HG02852 (cell line): ENCODE measurements around the gene POLN.

ENCODE experiments used
- ATAC-seq: cut with Tn5 transposase; IDR thresholded peaks from one replicate; pipeline ENCODE4 v1.9.1; 2021; ENCODE audit warnings: mild to moderate bottlenecking, moderate library complexity; ENCODE audit not compliant: unreplicated experiment

Gene POLN

DNA sequence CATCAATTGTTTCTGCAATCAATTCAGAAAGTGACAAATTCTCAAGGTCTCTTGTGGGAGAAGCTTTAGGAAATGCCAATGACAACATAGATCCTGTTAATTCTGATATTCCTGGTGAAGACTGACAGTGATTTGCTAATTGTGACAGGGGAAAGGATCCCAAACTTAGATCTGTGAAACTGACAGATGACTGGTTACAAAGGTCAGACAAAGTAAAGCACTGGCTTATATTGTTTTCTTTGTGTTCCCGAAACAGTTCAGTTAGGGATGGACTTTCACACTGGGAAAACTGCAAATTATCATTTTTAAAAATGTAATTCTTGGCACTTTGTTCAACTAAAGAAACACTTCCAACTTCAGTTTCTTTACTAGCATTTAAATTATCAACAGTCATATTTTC lies 152.7 kb downstream of the POLN start:
- no peak for ATAC-seq

DNA sequence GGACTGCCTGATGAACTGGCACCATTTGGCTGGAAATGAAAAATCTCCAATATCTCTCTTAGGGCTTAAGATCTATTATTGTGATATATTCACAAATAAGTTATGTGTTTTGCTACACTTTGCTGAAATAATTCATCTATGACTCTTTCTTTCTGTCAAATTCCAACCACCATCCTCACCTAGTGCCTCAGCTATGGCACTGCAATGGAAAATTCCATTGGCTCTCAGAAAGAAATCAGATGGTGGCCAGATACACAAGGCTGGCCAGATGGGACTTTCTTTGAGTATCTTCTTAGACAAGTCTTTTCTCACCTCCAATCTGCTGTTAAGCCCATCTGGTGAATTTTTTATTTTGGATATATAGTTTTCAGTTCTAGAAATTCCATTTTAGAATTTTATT lies 154.8 kb downstream of the POLN start:
- ATAC-seq = no peak

DNA sequence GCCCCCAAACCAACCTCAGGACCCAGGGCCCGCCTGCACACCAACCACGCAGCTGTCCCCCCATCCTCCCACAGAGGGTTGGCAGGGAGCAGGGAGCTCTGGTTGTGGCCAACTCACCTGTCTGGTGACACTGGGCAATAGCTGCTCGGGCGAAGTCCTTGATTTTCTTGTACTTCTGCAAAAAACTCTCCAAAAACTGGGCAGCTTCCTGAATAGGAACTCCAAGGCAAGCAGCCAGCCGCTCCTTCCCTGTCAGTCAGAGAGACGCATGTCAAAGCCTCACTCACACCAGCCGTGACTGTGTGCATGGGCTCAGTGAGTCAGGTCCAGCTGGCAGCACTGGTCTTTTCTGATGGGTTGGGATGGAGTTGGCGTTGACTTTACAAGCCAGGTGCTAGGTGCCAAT lies 156.4 kb downstream of the POLN start:
- no peak for ATAC-seq

DNA sequence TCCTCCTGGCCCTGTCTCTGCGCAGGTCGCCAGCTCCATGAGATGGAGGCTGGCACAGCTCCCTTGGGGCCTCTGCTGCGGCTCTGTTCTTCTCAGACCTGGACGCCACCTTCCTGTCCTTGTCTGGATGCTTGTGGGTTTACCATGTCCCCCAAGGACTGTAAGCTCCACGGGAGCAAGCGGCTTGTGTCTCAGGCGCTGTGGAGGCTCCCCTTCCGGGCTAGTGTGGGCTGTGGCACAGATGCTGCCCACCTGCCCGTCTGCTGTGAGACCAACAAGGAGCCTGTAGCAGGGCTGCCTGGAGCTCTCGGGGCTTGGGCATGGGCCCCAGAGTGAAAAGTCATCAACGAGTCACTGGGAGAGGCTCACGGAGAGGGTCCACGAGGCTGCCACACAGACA lies 157.6 kb downstream of the POLN start:
- ATAC-seq = no peak

DNA sequence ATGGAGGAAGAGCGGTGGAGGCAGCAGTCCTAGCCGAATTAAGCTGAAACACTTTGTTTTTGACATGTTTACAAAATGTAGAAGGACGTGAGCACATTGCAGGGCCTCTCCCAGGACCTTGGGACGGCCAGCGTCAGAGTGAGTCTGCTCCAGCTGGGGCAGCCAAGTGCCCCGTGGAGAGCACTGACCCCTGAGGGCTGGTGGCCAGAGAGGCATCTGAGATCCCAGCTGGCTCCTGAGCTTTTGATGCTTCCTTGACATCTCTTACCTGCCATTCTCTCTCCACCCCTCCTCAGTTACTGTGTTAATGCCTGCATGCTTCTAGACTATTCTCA lies 158.1 kb downstream of the POLN start:
- no peak for ATAC-seq

DNA sequence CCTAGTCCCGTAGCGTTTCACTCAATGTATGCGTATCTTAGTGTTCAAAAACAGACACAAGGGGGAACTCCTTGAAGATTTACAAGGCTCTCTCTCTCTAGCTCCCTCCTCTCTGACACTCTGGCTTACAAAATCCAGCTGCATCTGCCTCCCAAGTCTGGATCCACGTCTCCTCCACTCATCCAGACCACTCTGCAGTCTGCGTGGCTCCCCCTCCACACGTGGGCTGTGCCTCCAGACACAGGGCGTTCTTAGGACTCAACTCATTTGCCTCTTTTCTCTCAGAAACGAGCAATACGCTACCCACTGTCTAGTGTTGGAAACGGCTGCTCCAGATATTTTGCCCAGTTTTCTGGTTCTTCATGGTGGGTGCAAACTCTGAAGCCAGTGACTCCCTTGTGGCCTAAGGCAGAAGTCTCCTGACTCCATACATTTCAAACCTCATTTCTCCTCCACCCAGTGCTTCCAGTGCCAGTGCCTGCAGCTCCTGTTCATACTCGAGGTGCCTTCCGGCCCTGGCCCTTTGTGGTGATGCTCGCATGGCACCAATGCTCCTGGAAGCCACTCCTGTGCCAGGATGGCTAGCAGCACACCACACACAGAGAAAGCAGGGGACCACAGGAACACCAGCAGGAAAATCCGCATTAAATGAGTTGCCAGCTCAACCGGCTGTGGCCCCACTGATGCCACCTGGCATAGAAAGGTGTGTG lies 158.7 kb downstream of the POLN start:
- ATAC-seq = no peak

DNA sequence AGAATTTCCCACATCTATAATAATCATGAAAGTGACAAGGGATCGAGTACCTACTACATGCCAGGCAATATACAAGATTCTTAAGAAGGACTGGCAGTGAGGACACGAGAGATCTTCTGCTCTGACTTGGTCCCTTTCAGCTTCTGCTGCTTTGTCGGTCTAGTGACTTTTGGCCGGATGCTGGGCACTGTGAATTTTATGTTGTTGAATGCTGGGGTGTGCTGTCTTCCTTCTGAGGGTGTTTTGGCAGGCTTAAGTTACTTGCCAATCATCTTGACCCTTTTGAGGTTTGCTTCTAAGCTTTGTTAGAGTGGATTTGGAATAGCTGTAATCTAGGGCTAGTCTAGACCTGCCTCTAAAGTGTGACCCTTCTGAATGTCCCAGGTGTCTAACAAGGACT lies 159.3 kb downstream of the POLN start:
- ATAC-seq = no peak

DNA sequence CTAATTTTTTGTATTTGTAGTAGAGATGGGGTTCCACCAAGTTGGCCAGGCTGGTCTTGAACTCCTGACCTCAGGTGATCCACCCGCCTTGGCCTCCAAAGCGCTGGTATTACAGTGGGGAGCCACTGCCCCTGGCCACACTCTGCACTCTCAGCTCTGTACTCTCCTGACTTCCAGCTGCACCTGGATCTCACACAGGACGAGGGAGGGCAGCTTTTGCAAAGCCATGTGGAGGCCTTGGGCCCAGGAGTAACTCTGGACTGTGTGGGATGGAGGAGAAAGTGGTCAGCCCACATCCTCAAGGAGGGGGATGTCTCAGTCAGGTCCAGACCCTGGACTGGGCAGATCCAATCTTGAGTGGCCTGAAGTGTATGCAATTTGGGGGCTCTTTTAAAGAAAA lies 159.8 kb downstream of the POLN start:
- ATAC-seq = no peak

DNA sequence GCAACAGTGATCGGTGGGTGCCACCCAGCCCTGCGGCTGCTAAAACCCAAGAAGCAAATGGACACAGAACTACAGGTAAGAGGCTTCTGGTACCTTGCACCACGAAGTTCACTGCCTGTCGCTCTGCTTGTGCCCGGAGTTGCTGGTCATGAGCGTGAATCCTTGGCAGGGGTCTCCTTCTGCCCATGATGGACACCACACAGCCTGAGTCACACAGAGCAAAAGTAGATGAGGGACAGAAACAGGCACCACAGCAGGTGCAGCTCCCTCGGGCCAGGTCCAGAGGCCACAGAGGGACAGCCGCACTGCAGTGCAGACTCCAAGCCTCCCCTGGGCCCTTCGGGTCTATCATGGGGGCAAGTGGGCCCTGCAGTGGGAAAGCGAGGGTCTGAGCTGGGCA lies 160.4 kb downstream of the POLN start:
- no peak for ATAC-seq

DNA sequence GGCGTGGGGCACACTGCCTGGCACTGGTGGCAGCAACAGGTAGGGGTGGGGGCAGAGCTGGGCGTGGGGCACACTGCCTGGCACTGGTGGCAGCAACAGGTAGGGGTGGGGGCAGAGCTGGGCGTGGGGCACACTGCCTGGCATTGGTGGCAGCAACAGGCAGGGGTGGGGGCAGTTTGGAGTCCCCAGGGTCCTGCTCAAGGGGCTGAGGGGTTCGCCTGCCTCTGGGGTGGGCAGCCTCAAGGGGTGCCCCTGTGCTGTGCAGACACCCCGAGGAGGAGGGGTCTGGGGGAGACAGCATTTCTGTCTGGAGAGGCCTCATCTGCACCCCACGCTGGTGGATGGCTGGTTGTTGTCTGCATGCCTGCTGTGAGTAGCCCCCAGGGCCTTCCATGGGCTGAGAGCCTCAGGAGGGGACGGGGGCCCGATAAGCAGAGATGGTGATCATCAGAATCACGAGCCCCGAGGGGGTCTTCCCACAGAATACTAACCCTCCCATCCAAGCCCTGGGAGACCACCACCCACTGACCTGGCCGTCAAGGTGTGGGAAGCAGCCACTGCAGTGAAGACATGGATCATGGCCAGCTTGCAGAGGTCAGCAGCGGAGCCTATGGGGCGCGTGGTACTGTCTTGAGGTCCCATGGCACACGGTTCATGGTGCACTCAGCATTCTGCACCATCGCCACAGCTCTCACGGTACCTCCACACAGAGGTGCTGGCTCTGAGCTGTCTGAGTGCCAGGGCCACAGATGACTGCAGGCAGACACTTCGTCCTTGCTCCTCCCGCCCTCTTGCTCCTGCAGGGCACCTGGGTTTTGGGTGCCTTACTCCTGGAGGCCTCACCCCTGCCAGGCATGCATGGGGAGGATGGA lies 161.3 kb downstream of the POLN start:
- no peak for ATAC-seq

DNA sequence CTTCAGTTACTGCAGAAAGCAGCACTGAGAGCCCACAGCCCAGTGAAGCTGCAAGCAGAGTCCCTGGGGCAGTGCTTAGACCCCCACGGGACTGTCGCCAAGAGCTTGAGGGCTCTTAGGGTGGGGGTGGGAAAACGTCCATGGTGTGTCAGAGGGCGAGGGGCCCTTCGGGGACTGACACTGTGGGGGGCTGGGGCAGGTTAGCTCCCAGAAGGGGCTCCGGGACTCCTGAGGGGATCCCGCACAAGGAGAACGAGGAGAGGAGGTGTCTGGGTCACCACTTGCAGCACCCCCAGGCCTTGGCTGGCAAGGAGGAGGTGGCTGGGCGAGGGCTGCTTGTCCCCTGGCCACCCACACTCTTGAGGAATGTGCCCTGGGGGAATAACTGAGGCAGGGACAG lies 162.0 kb downstream of the POLN start:
- no peak for ATAC-seq

DNA sequence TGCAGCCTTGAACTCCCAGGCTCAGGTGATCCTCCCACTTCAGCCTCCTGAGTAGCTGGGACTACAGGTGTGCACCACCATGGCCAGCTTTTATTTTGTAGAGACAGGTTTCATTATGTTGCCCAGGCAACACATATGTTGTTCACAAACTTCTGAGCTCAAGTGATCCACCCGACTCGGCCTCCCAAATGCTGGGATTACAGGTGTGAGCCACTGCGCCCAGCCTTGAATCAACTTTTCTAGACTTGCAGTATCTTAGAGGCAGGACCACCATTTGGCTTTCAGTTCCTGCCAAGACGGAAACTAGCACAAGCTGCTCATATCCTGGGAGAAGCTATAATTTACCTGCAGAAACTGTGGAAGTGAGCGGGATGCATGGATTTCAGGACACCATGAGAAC lies 162.9 kb downstream of the POLN start:
- no peak for ATAC-seq

DNA sequence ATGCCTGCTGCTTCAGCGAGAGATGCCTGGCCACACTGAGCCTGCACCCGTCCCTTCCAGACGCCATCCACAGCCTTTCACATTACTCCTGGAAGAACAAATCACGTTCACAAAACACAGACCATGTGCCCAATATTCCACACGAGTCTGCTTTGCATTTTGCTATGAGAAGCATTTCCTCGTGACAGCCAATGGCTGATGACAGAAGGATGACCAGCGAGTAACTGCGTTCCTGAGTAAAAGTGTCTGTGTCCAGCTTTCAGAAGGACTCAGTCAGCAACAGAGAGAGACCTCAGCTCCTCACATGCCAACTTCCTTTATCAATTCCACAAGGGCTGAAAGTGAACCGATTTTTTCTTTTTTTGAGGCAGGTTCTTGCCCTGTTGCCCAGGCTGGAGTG lies 163.3 kb downstream of the POLN start:
- ATAC-seq = no peak

DNA sequence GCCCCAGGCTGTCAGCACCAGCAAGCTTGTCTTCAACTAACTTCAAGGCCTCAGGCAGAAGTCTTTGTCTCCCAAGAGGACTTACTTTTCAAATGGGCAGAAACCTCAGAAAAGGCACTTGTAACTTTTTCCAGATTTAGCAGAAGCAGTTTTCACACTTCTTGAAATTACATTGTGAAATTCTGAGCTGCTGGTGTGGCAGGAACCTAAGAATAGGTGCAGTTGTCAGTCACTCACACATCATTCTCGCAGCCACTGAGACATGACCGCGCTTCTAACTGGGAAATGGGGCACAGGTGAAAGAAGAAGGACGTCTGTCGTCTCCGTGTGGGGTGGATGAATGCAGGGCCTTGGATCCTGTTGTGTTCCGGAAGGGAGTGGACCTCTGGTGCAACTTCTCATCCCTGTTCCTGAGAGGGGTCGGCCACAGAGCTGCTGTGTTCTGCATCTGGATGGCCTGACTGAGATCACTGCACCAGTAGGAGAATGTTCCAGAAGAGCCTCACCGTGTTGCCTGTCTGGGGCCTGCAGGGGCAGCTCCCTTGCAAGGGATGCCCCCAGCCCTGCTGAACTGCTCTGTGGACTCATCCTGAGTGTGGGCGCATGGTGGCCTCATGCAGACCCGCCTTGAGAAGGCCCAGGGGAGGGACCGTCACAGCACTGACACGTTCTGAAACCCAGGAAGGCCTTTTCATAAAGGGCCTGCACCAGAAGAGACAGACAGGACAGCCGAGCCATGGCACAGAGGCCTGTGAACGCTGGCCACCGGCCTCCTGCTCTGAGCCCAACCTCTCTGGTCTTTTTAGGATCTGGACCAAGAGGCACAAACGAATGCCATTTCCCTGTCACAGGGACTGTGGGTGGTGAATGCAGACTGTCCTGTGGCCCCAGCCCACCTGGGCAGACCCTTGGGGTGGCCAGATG lies 164.1 kb downstream of the POLN start:
- ATAC-seq = no peak

DNA sequence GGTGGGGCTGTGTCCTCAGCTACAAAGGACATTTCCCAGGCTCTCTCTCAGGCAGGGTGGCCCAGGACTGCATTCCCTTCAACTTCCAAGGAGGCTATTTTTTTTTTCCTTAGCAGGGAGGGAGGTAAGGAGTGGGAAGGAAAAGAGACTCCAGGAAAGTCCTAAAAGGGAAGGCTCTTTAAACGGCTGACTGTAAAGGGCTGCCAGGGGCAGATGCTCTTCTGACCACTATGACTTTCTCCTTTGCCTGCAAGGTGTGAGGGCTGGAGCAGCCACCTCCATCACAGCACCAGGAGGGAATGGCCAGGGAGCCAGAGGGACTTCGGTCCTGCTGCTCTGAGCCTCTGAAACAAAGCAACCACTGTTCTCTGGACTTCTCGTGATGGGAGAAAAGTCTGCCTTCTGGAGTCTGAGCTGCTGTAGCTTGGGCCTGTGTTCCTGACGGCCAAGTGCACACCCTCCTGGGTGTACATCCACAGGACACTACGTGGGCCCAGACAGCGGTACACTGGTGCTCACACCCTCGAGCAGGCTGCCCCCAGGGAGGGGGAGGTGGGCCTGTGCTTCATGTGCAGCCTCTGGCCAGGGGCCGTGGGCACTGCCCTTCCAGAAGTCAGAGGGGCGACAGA lies 164.9 kb downstream of the POLN start:
- ATAC-seq = no peak

DNA sequence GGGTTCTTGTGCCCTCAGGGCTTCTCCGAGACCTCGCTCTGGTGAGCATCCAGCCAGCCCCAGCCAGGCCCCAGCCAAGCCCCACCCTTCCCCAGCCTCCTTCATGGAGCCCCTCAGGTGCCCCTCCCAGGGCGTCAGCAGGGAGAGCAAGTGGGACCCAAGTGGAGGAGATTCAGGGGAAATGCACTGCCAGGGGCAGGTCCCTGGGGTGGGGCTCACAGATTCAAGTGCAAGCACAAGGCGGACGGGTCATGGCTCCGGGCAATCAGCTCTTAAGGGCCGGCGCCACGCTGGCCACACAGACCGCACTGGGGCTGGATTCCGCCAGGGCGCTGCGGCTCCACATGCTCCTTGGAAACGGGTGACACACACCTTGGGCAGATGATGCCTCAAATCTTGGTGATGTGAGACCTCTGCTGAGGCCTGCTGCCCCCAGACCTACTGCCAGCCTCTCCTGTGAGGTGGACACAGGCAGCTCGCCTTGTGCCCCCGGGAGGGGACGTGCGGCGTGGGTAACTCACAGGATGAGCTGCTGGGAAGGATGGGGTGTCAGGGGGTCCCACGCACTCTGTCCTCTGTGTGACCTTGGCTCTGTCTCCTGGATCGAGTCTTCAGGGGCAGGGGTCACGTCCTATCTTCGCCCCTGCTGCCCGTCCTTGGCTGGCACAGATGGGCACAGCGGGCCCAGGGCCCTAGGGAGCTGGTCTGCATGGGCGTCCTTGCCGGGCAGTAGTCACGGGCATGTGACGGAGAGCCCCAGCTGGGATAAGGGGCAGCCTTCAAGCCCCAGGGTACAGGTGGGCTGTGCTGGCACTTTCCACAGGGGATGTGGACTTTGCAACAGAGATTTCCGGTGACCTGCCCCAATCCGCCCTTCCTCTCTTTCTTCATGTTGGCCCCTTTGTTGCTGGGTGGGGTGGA lies 165.7 kb downstream of the POLN start:
- no peak for ATAC-seq

DNA sequence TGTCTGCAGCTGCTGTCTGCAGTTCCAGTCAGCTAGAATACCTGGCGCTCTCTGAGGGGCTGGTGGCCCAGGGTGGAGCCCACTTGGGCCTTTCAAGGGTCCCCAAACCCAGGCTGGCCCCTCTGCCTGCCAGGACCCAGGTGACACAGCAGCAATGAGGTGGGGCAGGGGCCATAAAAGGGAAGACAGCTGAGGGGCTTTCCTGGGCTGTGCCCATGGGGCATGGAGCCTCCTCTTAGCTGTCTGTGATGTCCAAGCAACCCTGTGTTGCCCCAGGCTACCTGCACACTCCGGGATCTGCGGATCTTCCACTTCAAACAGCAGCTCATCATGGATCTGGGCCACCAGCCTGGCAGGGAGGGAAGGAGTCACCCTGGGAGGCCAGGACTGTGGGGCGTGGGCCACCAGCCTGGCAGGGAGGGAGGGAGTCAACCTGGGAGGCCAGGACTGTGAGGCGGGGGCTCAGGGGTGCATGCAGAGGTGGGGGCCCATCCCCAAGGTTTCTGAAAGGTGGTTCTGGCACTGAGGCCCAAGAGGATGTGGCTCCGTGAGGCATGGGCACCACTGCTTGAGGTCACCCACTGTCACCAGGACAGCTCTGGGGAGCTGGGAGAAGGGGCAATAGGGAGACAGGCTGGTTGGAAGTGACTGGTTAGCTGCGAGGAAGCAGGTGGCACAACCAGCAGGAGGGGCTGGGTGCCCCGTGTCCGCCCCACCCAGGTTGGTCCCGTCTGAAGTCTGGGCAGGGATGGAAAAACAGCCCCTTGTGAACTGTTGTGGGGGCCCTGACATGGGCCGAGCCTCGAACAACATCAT lies 166.5 kb downstream of the POLN start:
- no peak for ATAC-seq

DNA sequence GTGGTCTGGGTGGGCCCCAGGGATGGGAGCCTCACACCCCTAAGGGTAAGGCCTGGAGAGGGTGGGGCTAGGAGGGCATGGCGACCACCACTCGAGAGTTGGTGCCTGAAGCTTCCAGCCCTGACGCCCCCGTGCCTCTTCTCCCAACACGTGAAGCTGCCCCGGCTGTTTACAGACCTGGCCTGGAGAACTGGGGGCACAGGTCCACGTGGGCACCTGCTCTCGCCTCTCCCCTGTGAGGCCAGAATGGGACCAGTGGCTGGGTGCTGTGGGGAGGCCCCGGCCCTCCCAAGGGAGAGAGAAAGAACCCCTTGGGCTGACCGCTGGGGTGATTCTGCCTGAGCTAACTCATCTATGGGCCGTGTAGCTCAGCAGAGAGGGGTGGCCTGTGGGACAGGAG lies 167.3 kb downstream of the POLN start:
- no peak for ATAC-seq

DNA sequence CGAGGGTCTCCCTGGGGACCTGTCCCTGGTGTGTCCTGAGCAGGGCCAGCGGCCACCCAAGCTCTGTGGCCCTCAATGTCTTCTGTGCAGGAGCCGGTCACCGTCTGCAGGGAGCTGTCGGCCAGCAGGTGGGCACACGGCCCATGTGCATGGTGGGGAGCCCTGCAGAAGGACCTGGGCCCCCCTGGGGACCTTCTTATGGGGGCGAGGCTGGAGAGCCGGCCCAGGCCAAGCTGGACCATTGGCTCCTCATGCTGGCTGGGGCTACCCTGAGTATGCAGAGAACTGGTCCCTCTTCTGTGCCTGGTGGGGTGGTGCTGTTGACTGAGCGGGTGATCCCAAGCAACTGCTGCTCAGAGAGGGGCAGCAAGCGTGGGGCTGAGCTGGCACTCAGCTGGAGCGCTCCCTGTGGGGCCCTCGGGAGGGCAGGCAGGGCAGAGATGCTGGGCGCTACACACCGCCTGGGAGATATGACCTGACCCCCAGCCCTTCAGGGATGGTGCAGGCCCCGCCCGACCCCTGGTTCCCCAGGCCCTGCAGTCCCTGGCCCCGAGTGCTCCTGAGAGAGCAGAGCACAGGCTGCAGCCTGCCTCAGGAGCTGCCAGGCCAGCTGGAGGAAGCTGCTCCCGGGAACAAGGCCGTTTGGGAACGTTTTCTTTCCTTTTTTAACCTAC lies 168.0 kb downstream of the POLN start:
- no peak for ATAC-seq
